T-cell (primary cell): Measurements from ENCODE around the gene SYNGR2. TPM values are rescaled to one million over a fixed set of nuclear protein-coding genes. Genes with fewer than 3 reads are reported as not detected.

Source experiments
- ATAC-seq, 4 experiments: fragments of 200-7000 bp in 3 of 4; fragments of 150-1000 bp in 1 of 4; cut with Tn5 transposase; replicated peaks in 1 of 4; 1 replicate in 3 of 4; 2 replicates in 1 of 4; pipeline ENCODE4 v1.10.0; 2021; ENCODE audit warnings: moderate library complexity in 3 of 4, mild to moderate bottlenecking in 2 of 4, moderate number of reproducible peaks in 1 of 4
- CTCF ChIA-PET, 2 donors: fragments of 300-600 bp; sonication (Branson Sonifier 250); formaldehyde crosslinking; loops; one replicate each; lab custom pipeline; 2022; ENCODE audit warnings: antibody characterized with exemption in 2 of 2; lab: Charles Lee
- POLR2A ChIA-PET, 2 donors: fragments of 300-600 bp; sonication (Branson Sonifier 250); formaldehyde crosslinking; loops; one replicate each; lab custom pipeline; 2022; ENCODE audit warnings: antibody characterized with exemption in 2 of 2; lab: Charles Lee
- DNase-seq, 35 experiments: peaks; one replicate each; pipeline versions ENCODE4 v3.0.0 to v3.0.0-alpha.2; 2013 to 2023
- H3K27ac ChIP-seq: one replicate; pipeline ENCODE4 v1.5.1; 2013; ENCODE audit warnings: low read length
- H3K27me3 ChIP-seq, 2 experiments: replicated peaks in 1 of 2; 1 replicate in 1 of 2; 2 replicates in 1 of 2; pipeline versions ENCODE4 v1.6.1 to v1.7.0; 2013; ENCODE audit warnings: low read length in 1 of 2, mixed read lengths in 1 of 2; ENCODE audit not compliant: control insufficient read depth in 2 of 2, insufficient read depth in 2 of 2; ENCODE audit errors: extremely low read depth in 1 of 2
- H3K36me3 ChIP-seq, 2 donors: 1 replicate in 1 of 2; 2 replicates in 1 of 2; pipeline versions ENCODE4 v1.6.1 to v1.7.0; 2013; ENCODE audit warnings: low read length in 1 of 2; ENCODE audit not compliant: control insufficient read depth in 2 of 2, insufficient read depth in 1 of 2; ENCODE audit errors: extremely low read depth in 1 of 2
- H3K4me1 ChIP-seq, 2 experiments: 1 replicate in 1 of 2; 2 replicates in 1 of 2; pipeline versions ENCODE4 v1.6.1 to v1.7.0; 2013; ENCODE audit warnings: low read length in 2 of 2, mixed read lengths in 1 of 2; ENCODE audit not compliant: insufficient read depth in 2 of 2, control insufficient read depth in 1 of 2; ENCODE audit errors: extremely low read depth in 1 of 2
- H3K4me3 ChIP-seq, 2 donors: 1 replicate in 1 of 2; 2 replicates in 1 of 2; pipeline versions ENCODE4 v1.5.1 to v1.7.0; 2013; ENCODE audit warnings: mild to moderate bottlenecking in 2 of 2, low read length in 1 of 2, moderate library complexity in 1 of 2; ENCODE audit not compliant: control insufficient read depth in 1 of 2; ENCODE audit errors: extremely low read depth in 1 of 2
- H3K9me3 ChIP-seq: 2 replicates; pipeline ENCODE4 v1.7.0; 2013
- H3K27ac Mint-ChIP-seq, 2 donors: one replicate each; pipeline ENCODE4 v1.8.0; 2020 to 2021; ENCODE audit warnings: mild to moderate bottlenecking in 2 of 2, mixed read lengths in 2 of 2
- H3K27me3 Mint-ChIP-seq, 2 donors: one replicate each; pipeline ENCODE4 v1.8.0; 2021 to 2022; ENCODE audit warnings: mixed read lengths in 2 of 2
- H3K36me3 Mint-ChIP-seq: one replicate; pipeline ENCODE4 v1.8.0; 2021; ENCODE audit warnings: mixed read lengths
- H3K4me1 Mint-ChIP-seq, 3 donors: one replicate each; pipeline ENCODE4 v1.8.0; 2020 to 2022; ENCODE audit warnings: mixed read lengths in 3 of 3, mild to moderate bottlenecking in 1 of 3
- H3K4me3 Mint-ChIP-seq, 3 donors: one replicate each; pipeline ENCODE4 v1.8.0; 2020 to 2022; ENCODE audit warnings: mild to moderate bottlenecking in 3 of 3, mixed read lengths in 3 of 3, moderate library complexity in 3 of 3
- H3K9me3 Mint-ChIP-seq, 3 donors: one replicate each; pipeline ENCODE4 v1.8.0; 2020 to 2022; ENCODE audit warnings: mixed read lengths in 3 of 3
- WGBS: methylation state at CpG from one replicate; pipeline ENCODE4 v1.1.5; 2013; ENCODE audit warnings: missing lambda C conversion rate; ENCODE audit not compliant: insufficient coverage; 5-methylcytosine and 5-hydroxymethylcytosine counted together
- total RNA-seq, 35 experiments: library from RNA in 6 of 35; stranded (reverse) in 6 of 35; fragments of 120-200 nt in 1 of 35; gene quantifications; one replicate each; pipeline versions ENCODE4 v1.2.1 to v1.2.4 and lab custom pipeline; 2013 to 2026

The SYNGR2 gene
- total RNA-seq, 5 donors from 2014 or later (not counting 1 experiment from before 2014, with no cell fraction given), result 56.0 to 86.3 (median 74.6) TPM

GRCh38 chr17:78122216-78122930 lies 46.0 kb upstream of the SYNGR2 start:
- peak in 2 of 35 experiments; percentile 37 to 52 for DNase-seq
- ChIA-PET POLR2A (no interaction called here), CTCF (interaction anchor here in 1 of 2 donors (0.7 kb wide), 1 partner anchor 12 kb away, joined by 3 read pairs; no protein-coding TSS in a partner anchor)
- no peaks in the 10 kb centered on the region for H3K27me3 Mint-ChIP-seq
- peak overlapping the region; percentile 70 for H3K27ac ChIP-seq
- H3K4me1 ChIP-seq, result peaks cover 60 to 99% of the 10 kb centered on the region in 2 experiments
- H3K36me3 ChIP-seq, result peaks cover 17 to 94% of the 10 kb centered on the region in 2 donors
- ATAC-seq, result no peak
- no peaks in the 10 kb centered on the region for H3K27me3 ChIP-seq
- peak overlapping the region; percentile 51 to 59 for H3K4me3 ChIP-seq
- peak overlapping the region; percentile 96 to 97 for H3K27ac Mint-ChIP-seq
- peaks cover 57 to 78% (median 71%) of the 10 kb centered on the region in 3 donors for H3K4me1 Mint-ChIP-seq
- H3K4me3 Mint-ChIP-seq, result peak overlapping the region; percentile 74 to 99 (median 77)
- peaks cover 27% of the 10 kb centered on the region for H3K36me3 Mint-ChIP-seq
- 53% methylated on average over 23 of the region's 23 CpGs for WGBS
- H3K9me3 ChIP-seq, result no peaks in the 10 kb centered on the region
- H3K9me3 Mint-ChIP-seq, result no peaks in the 10 kb centered on the region

- peaks cover 55 to 72% (median 66%) of the 10 kb centered on the region in 3 donors for H3K4me1 Mint-ChIP-seq
Measured at GRCh38 chr17:78122931-78123249, 45.5 kb upstream of the SYNGR2 start.

GRCh38 chr17:78123258-78123929 lies 45.0 kb upstream of the SYNGR2 start:
- Mint-ChIP-seq H3K4me3 (peak overlapping the region; percentile 41 to 99 (median 59)), H3K4me1 (peaks cover 52 to 70% (median 63%) of the 10 kb centered on the region in 3 donors), H3K27me3 (no peaks in the 10 kb centered on the region), H3K27ac (peak overlapping the region; percentile 96 to 97), H3K36me3 (peaks cover 24% of the 10 kb centered on the region), H3K9me3 (no peaks in the 10 kb centered on the region)
- ChIA-PET POLR2A (interaction anchor here in 1 of 2 donors (0.8 kb wide), 1 partner anchor 587 kb away, joined by 7 read pairs; no protein-coding TSS in a partner anchor), CTCF (interaction anchor here in 1 of 2 donors (0.7 kb wide), 1 partner anchor 11 kb away, joined by 3 read pairs; no protein-coding TSS in a partner anchor)
- Histone ChIP-seq H3K36me3 (peaks cover 17 to 86% of the 10 kb centered on the region in 2 donors), H3K4me3 (peak overlapping the region in 1 of 2 donors; percentile 10), H3K4me1 (peaks cover 58 to 91% of the 10 kb centered on the region in 2 experiments), H3K27ac (peak overlapping the region; percentile 70), H3K27me3 (no peaks in the 10 kb centered on the region), H3K9me3 (no peaks in the 10 kb centered on the region)
- DNase-seq (no peak), ATAC-seq (no peak)
- WGBS, result 95% methylated on average over 5 of the region's 5 CpGs

More at GRCh38 chr17:78122931-78123249, 45.5 kb upstream of the SYNGR2 start:
- Mint-ChIP-seq H3K36me3 (peaks cover 27% of the 10 kb centered on the region), H3K4me3 (peak overlapping the region; percentile 41 to 99 (median 59)), H3K9me3 (no peaks in the 10 kb centered on the region), H3K27me3 (no peaks in the 10 kb centered on the region), H3K27ac (peak overlapping the region; percentile 96 to 97)
- no peak for ATAC-seq
- Histone ChIP-seq H3K27me3 (no peaks in the 10 kb centered on the region), H3K9me3 (no peaks in the 10 kb centered on the region), H3K36me3 (peaks cover 17 to 89% of the 10 kb centered on the region in 2 donors), H3K4me1 (peaks cover 60 to 95% of the 10 kb centered on the region in 2 experiments), H3K4me3 (peak overlapping the region in 1 of 2 donors; percentile 10), H3K27ac (peak overlapping the region; percentile 70)
- ChIA-PET CTCF (interaction anchor here in 1 of 2 donors (0.7 kb wide), 1 partner anchor 11 kb away, joined by 3 read pairs; no protein-coding TSS in a partner anchor), POLR2A (no interaction called here)
- peak in 1 of 35 experiments; percentile 46 for DNase-seq
- 47% methylated on average over 4 of the region's 4 CpGs for WGBS

GRCh38 chr17:78124081-78124835 lies 44.1 kb upstream of the SYNGR2 start:
- Histone ChIP-seq H3K9me3 (no peaks in the 10 kb centered on the region), H3K27ac (peak overlapping the region; percentile 66), H3K4me1 (peaks cover 59 to 88% of the 10 kb centered on the region in 2 experiments), H3K36me3 (peaks cover 17 to 78% of the 10 kb centered on the region in 2 donors), H3K4me3 (peak overlapping the region; percentile 38 to 83), H3K27me3 (no peaks in the 10 kb centered on the region)
- peaks cover 57 to 74% (median 65%) of the 10 kb centered on the region in 3 donors for H3K4me1 Mint-ChIP-seq
- no peaks in the 10 kb centered on the region for H3K9me3 Mint-ChIP-seq
- peak overlapping the region; percentile 38 to 99 (median 47) for H3K4me3 Mint-ChIP-seq
- H3K27ac Mint-ChIP-seq, result peak overlapping the region; percentile 96 to 97
- ChIA-PET CTCF (no interaction called here), POLR2A (interaction anchor here in 1 of 2 donors (0.8 kb wide), 1 partner anchor 586 kb away, joined by 7 read pairs; no protein-coding TSS in a partner anchor)
- no peaks in the 10 kb centered on the region for H3K27me3 Mint-ChIP-seq
- WGBS, result 41% methylated on average over 25 of the region's 30 CpGs
- peak in 3 of 35 experiments; percentile 33 to 53 (median 46) for DNase-seq
- H3K36me3 Mint-ChIP-seq, result peaks cover 24% of the 10 kb centered on the region
- ATAC-seq, result no peak

GRCh38 chr17:78124836-78125137 lies 43.6 kb upstream of the SYNGR2 start:
- peak overlapping the region; percentile 66 for H3K27ac ChIP-seq
- no peaks in the 10 kb centered on the region for H3K27me3 ChIP-seq
- Mint-ChIP-seq H3K4me3 (peak overlapping the region; percentile 91 to 99 (median 99)), H3K4me1 (peaks cover 63 to 78% (median 69%) of the 10 kb centered on the region in 3 donors), H3K27me3 (no peaks in the 10 kb centered on the region), H3K9me3 (no peaks in the 10 kb centered on the region), H3K27ac (peak overlapping the region; percentile 83 to 95), H3K36me3 (peaks cover 24% of the 10 kb centered on the region)
- H3K4me1 ChIP-seq, result peaks cover 63 to 88% of the 10 kb centered on the region in 2 experiments
- peak overlapping the region; percentile 69 to 83 for H3K4me3 ChIP-seq
- DNase-seq (no peak), ATAC-seq (no peak)
- 40% methylated on average over 7 of the region's 12 CpGs for WGBS
- H3K9me3 ChIP-seq, result no peaks in the 10 kb centered on the region
- CTCF ChIA-PET, result interaction anchor here in 1 of 2 donors (0.8 kb wide), 1 partner anchor 10 kb away, joined by 3 read pairs; no protein-coding TSS in a partner anchor
- H3K36me3 ChIP-seq, result peaks cover 17 to 72% of the 10 kb centered on the region in 2 donors
- POLR2A ChIA-PET, result no interaction called here
